Measurements from ENCODE around the gene CD81. TPM values are rescaled to one million over a fixed set of nuclear protein-coding genes. Genes with fewer than 3 reads are reported as not detected.

The CD81 gene
- total RNA-seq, 1 experiment from 2014 or later, result 296 TPM

- intact Hi-C loops (cut with micrococcal nuclease), result loop anchor here (1.0 kb wide), 4 partner anchors 19 to 253 kb away; partner anchors contain the start of gene TSSC4
Measured at GRCh38 chr11:2418693-2419360, 41.7 kb downstream of the CD81 start.

More at GRCh38 chr11:2418693-2419360, 41.7 kb downstream of the CD81 start:
- TF ChIP-seq FOSL1 (IDR thresholded peaks at IDR 0.05; ENCODE audit: low read depth) (no peak), POLR2AphosphoS5 (IDR thresholded peaks at IDR 0.05; ENCODE audit: low read depth, low read length) (no peak), TCF7L2 (IDR thresholded peaks at IDR 0.05; ENCODE audit: borderline replicate concordance, extremely low read depth, insufficient read depth, insufficient read length) (no peak), POLR2A (IDR thresholded peaks at IDR 0.05; ENCODE audit: borderline replicate concordance, extremely low read depth, insufficient read depth, insufficient read length) (no peak), CBX3 (IDR thresholded peaks at IDR 0.05; ENCODE audit: low read depth) (no peak), EGR1 (IDR thresholded peaks at IDR 0.05; ENCODE audit: low read depth) (no peak), CEBPB (IDR thresholded peaks at IDR 0.05; ENCODE audit: low read depth) (no peak), ZFX (IDR thresholded peaks at IDR 0.05) (no peak), EZH2phosphoT487 (IDR thresholded peaks at IDR 0.05; ENCODE audit: borderline replicate concordance) (no peak), YY1 (IDR thresholded peaks at IDR 0.05; ENCODE audit: extremely low read depth, insufficient replicate concordance, low read depth, low read length) (no peak), RAD21 (IDR thresholded peaks at IDR 0.05; ENCODE audit: low read depth) (no peak)
- TF ChIP-seq, protein P1, sequence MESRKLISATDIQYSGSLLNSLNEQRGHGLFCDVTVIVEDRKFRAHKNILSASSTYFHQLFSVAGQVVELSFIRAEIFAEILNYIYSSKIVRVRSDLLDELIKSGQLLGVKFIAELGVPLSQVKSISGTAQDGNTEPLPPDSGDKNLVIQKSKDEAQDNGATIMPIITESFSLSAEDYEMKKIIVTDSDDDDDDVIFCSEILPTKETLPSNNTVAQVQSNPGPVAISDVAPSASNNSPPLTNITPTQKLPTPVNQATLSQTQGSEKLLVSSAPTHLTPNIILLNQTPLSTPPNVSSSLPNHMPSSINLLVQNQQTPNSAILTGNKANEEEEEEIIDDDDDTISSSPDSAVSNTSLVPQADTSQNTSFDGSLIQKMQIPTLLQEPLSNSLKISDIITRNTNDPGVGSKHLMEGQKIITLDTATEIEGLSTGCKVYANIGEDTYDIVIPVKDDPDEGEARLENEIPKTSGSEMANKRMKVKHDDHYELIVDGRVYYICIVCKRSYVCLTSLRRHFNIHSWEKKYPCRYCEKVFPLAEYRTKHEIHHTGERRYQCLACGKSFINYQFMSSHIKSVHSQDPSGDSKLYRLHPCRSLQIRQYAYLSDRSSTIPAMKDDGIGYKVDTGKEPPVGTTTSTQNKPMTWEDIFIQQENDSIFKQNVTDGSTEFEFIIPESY (IDR thresholded peaks at IDR 0.05; ENCODE audit: extremely low read depth, insufficient replicate concordance, low read length), result no peak
- H3K36me3 ChIP-seq (ENCODE audit: control insufficient read depth in 1 of 2, insufficient read depth in 2 of 2, low read length in 2 of 2), result no peaks in the 10 kb centered on the region
- no peak for ATAC-seq
- H2AFZ ChIP-seq (ENCODE audit: low read depth, low read length, poor library complexity, severe bottlenecking), result no peak overlapping the region
- no peak for DNase-seq (ENCODE audit: low read depth, low spot score)
- peaks cover 0 to 13% of the 10 kb centered on the region in 2 experiments; a peak in 2 of 4 replicates for H3K4me1 ChIP-seq (ENCODE audit: control insufficient read depth in 1 of 2, insufficient read depth in 2 of 2, low read length in 2 of 2)
- no peak overlapping the region for H3K4me3 ChIP-seq (replicated peaks in 1 of 2; ENCODE audit: low read depth in 1 of 2, low read length in 2 of 2)
- H3K27me3 ChIP-seq (ENCODE audit: insufficient read depth, low read length), result no peaks in the 10 kb centered on the region
- no peaks in the 10 kb centered on the region for H4K20me1 ChIP-seq (ENCODE audit: insufficient read depth)
- POLR2A ChIA-PET, result no interaction called here
- no peaks in the 10 kb centered on the region for H3K79me2 ChIP-seq (ENCODE audit: insufficient read depth, low read length)
- H3K4me2 ChIP-seq (ENCODE audit: low read length), result no peak overlapping the region
- CTCF ChIA-PET, result interaction anchor here (0.7 to 5.5 kb wide), 17 partner anchors 9 to 472 kb away, joined by 3 to 225 read pairs (median 5); partner anchors contain the start of gene TSSC4
- H3K9me2 ChIP-seq (ENCODE audit: insufficient read depth), result no peaks in the 10 kb centered on the region
- H3K27ac ChIP-seq (ENCODE audit: low read depth, low read length), result no peak overlapping the region
- RAD21 ChIA-PET (ENCODE audit: low non-redundant PET in 1 of 2, low total read pairs in 2 of 2, uncharacterized antibody in 2 of 2, unreplicated experiment in 2 of 2), result interaction anchor here (0.6 to 3.7 kb wide), 6 partner anchors 18 to 251 kb away, joined by 3 to 56 read pairs (median 4); partner anchors contain the start of gene TSSC4 (in 1 of the 2)
- no peaks in the 10 kb centered on the region for H3K9me3 ChIP-seq (ENCODE audit: control insufficient read depth in 1 of 2, insufficient read depth in 1 of 2, low read depth in 1 of 2, low read length in 2 of 2)
- no peak overlapping the region for H3K9ac ChIP-seq (ENCODE audit: low read length)
- BruUV-seq (replicated peaks), result no TSS peak

All from HCT116 (cell line).